Dendritic cell treated with granulocyte-macrophage colony-stimulating factor and Interleukin-4, amounts not matched to agents 40 ng/mL and 50 ng/mL, for 4 days (primary cell): ENCODE measurements around the gene SPTB.

ENCODE experiments used
- H3K27ac Mint-ChIP-seq: one replicate; pipeline ENCODE4 v1.8.0; 2022; ENCODE audit warnings: mild to moderate bottlenecking, mixed read lengths
- H3K27me3 Mint-ChIP-seq: one replicate; pipeline ENCODE4 v1.8.0; 2022; ENCODE audit warnings: mild to moderate bottlenecking, mixed read lengths
- H3K36me3 Mint-ChIP-seq: one replicate; pipeline ENCODE4 v1.8.0; 2022; ENCODE audit warnings: low read depth, mixed read lengths
- H3K4me1 Mint-ChIP-seq: one replicate; pipeline ENCODE4 v1.8.0; 2022; ENCODE audit warnings: low read depth, mixed read lengths
- H3K4me3 Mint-ChIP-seq: one replicate; pipeline ENCODE4 v1.8.0; 2022; ENCODE audit warnings: mild to moderate bottlenecking, moderate library complexity, mixed read lengths
- H3K9me3 Mint-ChIP-seq: one replicate; pipeline ENCODE4 v1.8.0; 2022; ENCODE audit warnings: mixed read lengths
- intact Hi-C: fragments of 100-400 bp; cut with micrococcal nuclease; formaldehyde crosslinking; loops from one replicate; pipeline ENCODE4 v1.15.0; 2022

The SPTB gene

GRCh38 chr14:64755781-64756221 is 123.9 kb downstream of the SPTB start:
- no peak overlapping the region for H3K4me3 Mint-ChIP-seq
- no peaks in the 10 kb centered on the region for H3K9me3 Mint-ChIP-seq
- H3K27ac Mint-ChIP-seq: no peak overlapping the region
- H3K36me3 Mint-ChIP-seq: no peaks in the 10 kb centered on the region
- H3K4me1 Mint-ChIP-seq: no peaks in the 10 kb centered on the region
- H3K27me3 Mint-ChIP-seq: peaks cover 30% of the 10 kb centered on the region
- intact Hi-C loops: loop anchor here (5.0 kb wide), 1 partner anchor 34 kb away; no protein-coding TSS in a partner anchor

GRCh38 chr14:64754685-64755084 is 125.0 kb downstream of the SPTB start:
- intact Hi-C loops: loop anchor here (5.0 kb wide), 1 partner anchor 32 kb away; no protein-coding TSS in a partner anchor
- Mint-ChIP-seq H3K36me3 (no peaks in the 10 kb centered on the region), H3K4me3 (no peak overlapping the region), H3K9me3 (no peaks in the 10 kb centered on the region), H3K27ac (no peak overlapping the region), H3K27me3 (peaks cover 23% of the 10 kb centered on the region), H3K4me1 (no peaks in the 10 kb centered on the region)

DNA sequence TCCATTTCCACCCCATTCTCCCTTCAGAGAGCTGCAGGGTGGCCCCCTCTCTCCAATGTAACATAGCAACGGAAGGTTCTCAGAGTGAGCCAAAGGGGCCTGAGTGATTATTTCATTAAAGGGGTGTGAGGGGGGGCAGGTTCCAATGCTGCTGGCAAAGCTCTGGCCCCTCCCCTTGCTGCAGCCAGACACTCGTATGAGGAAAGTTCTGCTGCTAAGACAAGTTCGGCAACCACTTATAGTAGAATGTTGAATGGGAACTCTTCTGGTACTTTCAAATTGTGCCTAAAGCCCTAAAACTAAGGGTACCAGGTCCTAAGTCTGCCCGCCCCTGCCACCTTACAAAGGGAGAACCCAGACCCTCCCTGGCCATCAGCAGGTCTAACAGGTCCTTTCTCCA is 125.7 kb downstream of the SPTB start:
- H3K27me3 Mint-ChIP-seq: peaks cover 19% of the 10 kb centered on the region
- H3K27ac Mint-ChIP-seq: no peak overlapping the region
- no peak overlapping the region for H3K4me3 Mint-ChIP-seq
- intact Hi-C loops: no loop called here
- no peaks in the 10 kb centered on the region for H3K9me3 Mint-ChIP-seq
- peaks cover 6% of the 10 kb centered on the region for H3K36me3 Mint-ChIP-seq
- H3K4me1 Mint-ChIP-seq: no peaks in the 10 kb centered on the region

DNA sequence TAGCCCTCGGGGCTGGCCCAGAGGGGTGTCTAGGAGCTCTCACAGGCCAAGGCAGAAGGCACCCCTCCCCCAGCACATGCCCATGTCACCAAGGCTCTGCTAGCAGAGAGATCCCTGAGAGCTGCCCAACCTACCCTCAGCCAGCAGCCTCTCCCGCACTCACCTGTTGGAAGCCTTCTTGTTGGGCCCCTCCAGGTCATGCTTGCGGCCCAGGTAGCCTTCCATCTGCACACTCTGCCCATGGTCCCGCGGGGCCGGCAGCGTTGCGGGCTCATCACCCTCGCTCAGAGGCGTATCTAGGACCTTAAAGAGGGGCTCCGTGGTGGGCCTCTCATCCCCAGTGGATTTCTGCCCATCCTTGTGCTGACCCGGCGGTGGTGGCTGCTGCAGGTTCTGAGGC is 126.3 kb downstream of the SPTB start:
- intact Hi-C loops: no loop called here
- no peaks in the 10 kb centered on the region for H3K9me3 Mint-ChIP-seq
- no peaks in the 10 kb centered on the region for H3K4me1 Mint-ChIP-seq
- H3K36me3 Mint-ChIP-seq: peaks cover 12% of the 10 kb centered on the region
- no peak overlapping the region for H3K27ac Mint-ChIP-seq
- peaks cover 17% of the 10 kb centered on the region for H3K27me3 Mint-ChIP-seq
- no peak overlapping the region for H3K4me3 Mint-ChIP-seq

GRCh38 chr14:64752909-64753308 is 126.8 kb downstream of the SPTB start:
- H3K27me3 Mint-ChIP-seq: peaks cover 17% of the 10 kb centered on the region
- H3K27ac Mint-ChIP-seq: no peak overlapping the region

DNA sequence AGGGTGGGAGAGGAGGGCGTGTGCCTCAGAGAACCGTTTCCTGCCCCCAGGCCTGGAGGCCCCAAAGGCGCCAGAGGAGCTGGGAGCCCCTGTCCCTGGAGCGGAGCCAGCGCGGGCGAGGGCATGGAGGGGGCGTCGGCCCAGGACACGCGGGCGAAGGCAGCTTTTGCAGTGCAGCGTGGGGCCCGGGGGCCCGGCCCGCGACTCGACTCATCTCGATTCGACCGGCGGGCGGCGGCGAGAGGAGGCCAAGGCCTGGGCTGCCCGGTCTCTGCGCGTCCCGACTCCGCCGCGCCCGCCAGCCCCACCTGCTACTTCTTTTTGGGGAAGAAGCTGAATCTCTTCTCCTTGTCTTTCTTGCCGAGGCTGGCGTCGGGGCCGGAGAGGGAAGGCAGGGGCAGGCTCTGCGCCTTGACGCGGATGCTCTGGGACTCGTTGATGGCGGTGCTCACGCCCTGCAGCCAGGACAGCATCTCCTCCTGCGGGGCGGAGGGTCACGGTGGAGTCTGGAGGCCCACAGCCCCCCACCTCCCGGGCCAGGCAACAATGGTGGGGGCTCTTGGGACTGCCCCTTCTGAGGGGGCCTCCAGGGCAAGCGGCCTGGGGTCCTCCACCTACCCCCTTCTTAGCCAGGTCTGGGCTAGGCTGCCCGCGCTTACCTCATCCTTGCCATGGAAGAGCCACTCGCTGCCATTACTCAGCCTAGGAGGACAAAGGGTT is 130.6 kb downstream of the SPTB start:
- Mint-ChIP-seq H3K36me3 (peaks cover 51% of the 10 kb centered on the region), H3K4me1 (peaks cover 7% of the 10 kb centered on the region), H3K27ac (no peak overlapping the region), H3K27me3 (peaks cover 4% of the 10 kb centered on the region), H3K9me3 (no peaks in the 10 kb centered on the region), H3K4me3 (no peak overlapping the region)
- intact Hi-C loops: no loop called here

More at GRCh38 chr14:64752909-64753308, 126.8 kb downstream of the SPTB start:
- intact Hi-C loops: no loop called here
- Mint-ChIP-seq H3K9me3 (no peaks in the 10 kb centered on the region), H3K4me3 (no peak overlapping the region), H3K36me3 (peaks cover 17% of the 10 kb centered on the region), H3K4me1 (no peaks in the 10 kb centered on the region)

DNA sequence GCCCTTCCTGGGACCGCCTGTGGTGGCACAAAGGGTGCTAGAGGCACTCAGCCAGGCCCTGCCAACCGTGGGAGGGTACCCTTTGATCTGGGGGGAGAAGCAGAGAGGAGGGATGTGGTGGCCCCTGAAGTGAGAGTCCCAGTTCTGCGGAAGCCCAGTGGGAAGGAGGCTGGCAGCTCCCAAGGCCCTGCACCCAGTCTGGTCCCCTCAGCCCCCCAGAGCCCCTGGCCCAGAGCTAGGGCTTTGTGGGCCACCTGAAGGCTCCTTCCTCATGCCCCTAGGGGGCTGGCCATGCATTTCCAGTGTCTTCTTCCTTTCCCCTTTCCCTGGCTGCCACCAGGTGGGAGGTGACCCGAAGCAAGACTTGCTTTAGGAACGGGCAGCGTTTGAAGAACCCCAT is 131.2 kb downstream of the SPTB start:
- H3K4me1 Mint-ChIP-seq: peaks cover 7% of the 10 kb centered on the region
- peaks cover 57% of the 10 kb centered on the region for H3K36me3 Mint-ChIP-seq
- H3K9me3 Mint-ChIP-seq: no peaks in the 10 kb centered on the region
- no peak overlapping the region for H3K4me3 Mint-ChIP-seq
- intact Hi-C loops: no loop called here
- H3K27me3 Mint-ChIP-seq: no peaks in the 10 kb centered on the region
- no peak overlapping the region for H3K27ac Mint-ChIP-seq

DNA sequence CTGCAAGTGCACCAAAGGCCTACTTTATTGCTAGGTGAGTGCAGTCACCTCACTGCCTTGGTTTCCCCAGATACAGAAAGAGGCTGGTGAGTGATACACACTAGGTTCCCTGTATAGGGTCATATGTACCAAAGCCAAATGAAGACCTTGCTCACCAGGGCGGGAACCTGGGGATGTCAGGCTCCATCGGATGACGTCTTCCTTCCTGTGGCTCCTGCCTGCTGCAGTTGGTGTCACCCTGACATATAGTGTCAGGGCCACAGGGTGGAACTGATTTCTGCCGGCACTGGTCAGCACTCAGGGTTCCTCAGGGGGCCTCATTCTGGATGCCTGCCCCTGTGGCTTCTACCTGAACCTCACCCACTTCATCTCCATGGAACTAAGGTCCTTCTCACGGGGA is 132.4 kb downstream of the SPTB start:
- Mint-ChIP-seq H3K4me1 (peaks cover 7% of the 10 kb centered on the region), H3K27ac (no peak overlapping the region), H3K9me3 (no peaks in the 10 kb centered on the region), H3K4me3 (no peak overlapping the region), H3K36me3 (peaks cover 69% of the 10 kb centered on the region), H3K27me3 (no peaks in the 10 kb centered on the region)
- intact Hi-C loops: no loop called here

GRCh38 chr14:64746298-64747250 is 133.1 kb downstream of the SPTB start:
- Mint-ChIP-seq H3K4me3 (no peak overlapping the region), H3K27ac (no peak overlapping the region), H3K4me1 (peaks cover 7% of the 10 kb centered on the region), H3K36me3 (peaks cover 77% of the 10 kb centered on the region), H3K9me3 (no peaks in the 10 kb centered on the region), H3K27me3 (no peaks in the 10 kb centered on the region)
- intact Hi-C loops: no loop called here

GRCh38 chr14:64745511-64746091 is 134.1 kb downstream of the SPTB start:
- H3K9me3 Mint-ChIP-seq: no peaks in the 10 kb centered on the region
- H3K27ac Mint-ChIP-seq: no peak overlapping the region
- H3K4me3 Mint-ChIP-seq: no peak overlapping the region
- H3K36me3 Mint-ChIP-seq: peaks cover 86% of the 10 kb centered on the region
- intact Hi-C loops: no loop called here
- H3K27me3 Mint-ChIP-seq: no peaks in the 10 kb centered on the region
- peaks cover 7% of the 10 kb centered on the region for H3K4me1 Mint-ChIP-seq

GRCh38 chr14:64743061-64743460 is 136.6 kb downstream of the SPTB start:
- Mint-ChIP-seq H3K4me3 (no peak overlapping the region), H3K4me1 (peaks cover 7% of the 10 kb centered on the region), H3K9me3 (no peaks in the 10 kb centered on the region), H3K27me3 (no peaks in the 10 kb centered on the region), H3K27ac (no peak overlapping the region), H3K36me3 (peaks cover 96% of the 10 kb centered on the region)
- intact Hi-C loops: no loop called here

DNA sequence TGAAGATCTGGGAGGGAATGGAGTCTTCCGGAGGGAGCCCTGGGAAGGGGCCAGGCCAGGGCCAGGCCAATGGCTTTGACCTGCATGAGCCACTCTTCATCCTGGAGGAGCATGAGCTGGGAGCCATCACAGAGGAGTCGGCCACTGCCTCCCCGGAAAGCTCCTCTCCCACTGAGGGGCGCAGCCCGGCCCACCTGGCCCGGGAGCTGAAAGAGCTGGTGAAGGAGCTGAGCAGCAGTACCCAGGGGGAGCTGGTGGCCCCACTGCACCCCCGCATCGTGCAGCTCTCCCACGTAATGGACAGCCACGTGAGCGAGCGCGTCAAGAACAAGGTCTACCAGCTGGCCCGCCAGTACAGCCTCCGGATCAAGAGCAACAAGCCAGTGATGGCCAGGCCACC is 137.7 kb downstream of the SPTB start:
- intact Hi-C loops: no loop called here
- H3K9me3 Mint-ChIP-seq: no peaks in the 10 kb centered on the region
- H3K4me3 Mint-ChIP-seq: no peak overlapping the region
- no peak overlapping the region for H3K27ac Mint-ChIP-seq
- peaks cover 7% of the 10 kb centered on the region for H3K4me1 Mint-ChIP-seq
- peaks cover 96% of the 10 kb centered on the region for H3K36me3 Mint-ChIP-seq
- no peaks in the 10 kb centered on the region for H3K27me3 Mint-ChIP-seq

DNA sequence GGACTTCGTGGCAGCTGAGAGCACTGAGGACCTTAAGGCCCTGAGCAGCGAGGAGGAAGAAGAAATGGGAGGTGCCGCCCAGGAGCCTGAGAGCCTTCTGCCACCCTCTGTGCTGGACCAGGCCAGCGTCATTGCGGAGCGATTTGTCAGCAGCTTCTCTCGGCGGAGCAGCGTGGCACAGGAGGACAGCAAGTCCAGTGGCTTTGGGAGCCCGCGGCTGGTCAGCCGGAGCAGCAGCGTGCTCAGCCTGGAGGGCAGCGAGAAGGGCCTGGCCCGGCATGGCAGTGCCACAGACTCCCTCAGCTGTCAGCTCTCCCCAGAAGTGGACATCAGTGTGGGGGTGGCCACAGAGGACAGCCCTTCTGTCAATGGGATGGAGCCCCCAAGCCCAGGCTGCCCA is 138.5 kb downstream of the SPTB start:
- Mint-ChIP-seq H3K36me3 (peaks cover 97% of the 10 kb centered on the region), H3K27ac (no peak overlapping the region)
- intact Hi-C loops: no loop called here

DNA sequence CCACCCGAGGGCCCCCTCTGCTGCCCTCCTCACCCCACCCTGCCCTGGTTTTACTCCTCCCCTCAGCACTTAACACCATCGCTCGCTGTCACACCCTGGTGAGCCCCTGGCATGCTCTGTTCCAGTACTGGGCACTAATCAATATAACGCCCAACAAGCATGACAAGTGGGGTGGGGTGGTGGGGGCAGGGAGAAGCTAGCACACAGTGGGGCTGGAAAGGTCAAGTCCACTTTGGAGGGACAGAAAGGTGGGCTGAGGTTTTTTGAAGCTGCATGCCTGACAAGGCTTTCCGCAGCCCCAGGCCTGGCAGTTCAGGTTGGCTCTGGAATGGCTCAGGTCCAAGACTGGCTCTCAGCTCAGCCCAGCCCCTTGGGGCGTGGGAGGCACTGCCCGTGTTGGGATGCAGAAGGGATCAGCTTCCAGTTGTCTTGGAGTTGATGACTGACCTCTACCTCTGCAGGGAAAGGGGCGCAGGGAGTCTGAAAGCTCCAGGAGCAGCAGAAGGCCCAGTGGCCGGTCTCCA is 141.4 kb downstream of the SPTB start:
- no peaks in the 10 kb centered on the region for H3K9me3 Mint-ChIP-seq

More for the DNA sequence above, 138.5 kb downstream of the SPTB start:
- Mint-ChIP-seq H3K4me3 (no peak overlapping the region), H3K9me3 (no peaks in the 10 kb centered on the region), H3K4me1 (no peaks in the 10 kb centered on the region), H3K27me3 (no peaks in the 10 kb centered on the region)

More for the DNA sequence above, 141.4 kb downstream of the SPTB start:
- H3K27ac Mint-ChIP-seq: no peak overlapping the region
- no peaks in the 10 kb centered on the region for H3K4me1 Mint-ChIP-seq
- H3K36me3 Mint-ChIP-seq: peaks cover 99% of the 10 kb centered on the region
- no peaks in the 10 kb centered on the region for H3K27me3 Mint-ChIP-seq
- H3K4me3 Mint-ChIP-seq: no peak overlapping the region
- intact Hi-C loops: no loop called here
